ENCODE measurements around the gene REPIN1.
A peak's percentile ranks its signal among the peaks of the same experiment; 100 is the strongest.

Gene REPIN1

DNA sequence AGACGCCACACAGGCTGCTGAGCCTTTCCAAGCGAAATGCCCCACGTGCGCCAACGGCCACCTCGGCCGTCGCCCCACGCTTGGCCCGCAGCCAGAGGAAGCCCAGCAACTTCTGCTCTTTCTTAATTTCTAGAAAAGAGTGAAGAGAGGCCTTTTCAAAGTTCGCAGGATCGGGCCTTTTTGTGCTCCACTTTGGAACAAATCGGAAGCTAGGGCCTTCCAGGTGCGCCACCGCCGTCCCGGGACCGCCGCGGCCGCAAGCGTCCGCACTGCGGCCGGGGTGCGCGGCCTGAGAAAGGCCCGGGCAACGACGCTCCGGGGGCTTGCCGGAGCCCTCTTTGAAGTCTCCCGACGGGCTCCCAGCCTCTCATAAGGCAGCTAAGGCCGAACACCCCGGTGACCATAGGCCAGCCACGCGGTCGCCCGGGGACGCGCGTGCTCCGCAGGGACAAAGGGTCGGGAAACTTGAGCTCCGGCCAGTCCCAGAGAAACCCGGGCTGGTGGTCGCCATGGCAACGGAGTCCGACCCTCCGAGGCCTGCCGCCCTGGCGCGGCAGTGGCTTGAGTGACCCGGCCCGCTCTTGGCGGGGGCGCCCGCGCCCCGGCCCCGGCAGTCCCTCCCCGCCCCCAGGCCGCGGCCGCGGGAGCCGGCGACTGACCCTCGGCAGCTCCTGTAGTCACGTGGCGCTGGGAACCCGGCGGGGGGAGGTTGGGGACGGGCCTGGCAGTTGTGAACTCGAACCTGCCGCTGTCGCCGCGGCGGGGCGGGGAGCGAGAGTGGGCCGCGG, at the start of gene REPIN1:
TSS of gene REPIN1 (plus strand) at position 727 of the 788 bp plus-strand sequence. CDS start 890 bp downstream, outside the sequence.
- DNase-seq (ENCODE audit: low spot score): peak; percentile 85

DNA sequence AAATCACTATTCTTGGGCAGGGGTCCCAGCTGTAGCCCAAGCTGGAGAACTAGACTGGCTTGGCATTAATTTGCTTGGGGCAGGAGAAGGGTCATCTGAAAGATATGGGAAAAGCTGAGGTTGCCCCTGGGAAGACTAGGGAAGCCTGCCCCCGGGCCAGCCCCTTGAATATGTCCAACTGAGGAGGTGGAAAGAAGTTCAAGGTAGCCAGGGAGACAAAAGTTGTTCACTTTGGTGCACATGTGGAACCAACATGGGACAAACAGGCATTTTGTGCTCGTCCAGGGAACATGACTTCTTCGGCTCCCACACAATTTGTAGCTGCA, 46.9 kb upstream of the REPIN1 start:
- DNase-seq (ENCODE audit: low spot score): no peak

DNA sequence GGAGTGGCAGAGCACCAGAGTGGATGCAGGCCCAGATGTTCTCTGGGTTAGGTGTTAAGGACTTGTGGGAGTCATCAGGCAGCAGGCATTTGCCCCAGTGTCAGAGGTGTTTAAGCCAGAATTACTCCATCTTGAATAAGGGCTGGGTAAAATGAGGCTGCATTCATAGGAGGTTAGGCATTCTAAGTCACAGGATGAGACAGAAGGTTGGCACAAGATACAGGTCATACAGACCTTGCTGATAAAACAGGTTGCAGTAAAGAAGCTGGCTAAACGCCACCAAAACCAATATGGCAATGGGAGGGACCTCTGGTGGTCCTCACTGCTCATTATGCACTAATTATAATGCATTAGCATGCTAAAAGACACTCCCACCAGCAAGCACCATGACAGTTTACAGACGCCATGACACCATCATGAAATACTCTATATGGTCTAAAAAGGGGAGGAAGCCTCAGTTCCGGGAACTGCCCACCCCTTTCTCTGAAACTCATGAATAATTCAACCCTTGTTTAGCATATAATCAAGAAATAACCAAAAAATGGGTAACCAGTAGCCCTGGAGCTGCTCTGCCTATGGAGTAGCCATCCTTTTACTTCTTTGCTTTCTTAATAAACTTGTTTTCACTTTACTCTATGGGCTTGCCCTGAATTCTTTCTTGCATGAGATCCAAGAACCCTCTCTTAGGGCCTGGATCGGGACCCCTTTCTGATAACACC, 46.3 kb upstream of the REPIN1 start:
- DNase-seq (ENCODE audit: low spot score): peak; percentile 39

DNA sequence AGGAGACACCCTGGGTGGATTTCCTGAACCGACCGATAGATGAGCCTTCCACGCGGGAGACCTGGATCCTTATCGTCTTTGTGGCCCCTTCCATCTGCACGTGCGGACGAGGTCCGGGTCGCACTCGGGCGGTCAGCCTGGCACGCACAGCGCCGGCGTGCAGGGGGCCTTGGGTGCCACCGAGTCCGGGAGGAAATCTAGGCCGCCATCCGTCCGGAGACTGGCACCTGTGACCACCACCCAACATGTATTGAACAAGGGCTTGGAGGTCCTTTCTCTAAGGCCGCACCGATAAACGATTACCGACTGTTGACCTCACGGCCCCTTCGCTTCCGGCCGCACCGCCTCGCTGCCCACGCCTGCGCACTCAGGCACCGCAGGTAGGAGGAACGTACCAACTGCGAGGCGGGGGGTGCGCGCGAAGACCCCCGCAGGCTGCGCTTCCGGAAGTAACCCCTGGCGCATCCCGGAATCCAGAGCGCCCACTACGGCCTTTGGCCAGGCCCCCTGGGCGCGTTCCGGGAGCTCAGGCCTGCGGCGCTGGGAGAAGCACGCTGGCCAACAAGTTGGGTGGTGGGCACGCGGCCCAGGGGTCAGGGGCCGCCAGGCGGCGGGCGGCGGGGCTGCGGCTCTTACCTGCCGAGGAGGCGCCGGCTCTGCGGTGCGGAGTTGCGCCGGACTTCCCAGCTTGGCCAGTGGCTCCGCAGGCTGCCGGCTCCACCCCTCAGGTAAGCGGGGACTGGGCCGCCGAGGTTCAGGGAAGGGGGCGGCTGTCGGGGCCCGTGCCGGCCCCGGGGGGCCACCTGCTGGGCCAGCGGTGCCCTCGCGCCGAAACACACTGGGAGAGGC, 45.6 kb upstream of the REPIN1 start, which contains the start of the genes ACTR3C and LRRC61:
TSS of gene ACTR3C (minus strand) at position 713 of the 849 bp plus-strand sequence. CDS start 28,249 bp downstream, outside the sequence.
TSS of gene LRRC61 (plus strand) at position 523 of the 849 bp plus-strand sequence. CDS start 13,507 bp downstream, outside the sequence.
- DNase-seq (ENCODE audit: low spot score): peak; percentile 76

DNA sequence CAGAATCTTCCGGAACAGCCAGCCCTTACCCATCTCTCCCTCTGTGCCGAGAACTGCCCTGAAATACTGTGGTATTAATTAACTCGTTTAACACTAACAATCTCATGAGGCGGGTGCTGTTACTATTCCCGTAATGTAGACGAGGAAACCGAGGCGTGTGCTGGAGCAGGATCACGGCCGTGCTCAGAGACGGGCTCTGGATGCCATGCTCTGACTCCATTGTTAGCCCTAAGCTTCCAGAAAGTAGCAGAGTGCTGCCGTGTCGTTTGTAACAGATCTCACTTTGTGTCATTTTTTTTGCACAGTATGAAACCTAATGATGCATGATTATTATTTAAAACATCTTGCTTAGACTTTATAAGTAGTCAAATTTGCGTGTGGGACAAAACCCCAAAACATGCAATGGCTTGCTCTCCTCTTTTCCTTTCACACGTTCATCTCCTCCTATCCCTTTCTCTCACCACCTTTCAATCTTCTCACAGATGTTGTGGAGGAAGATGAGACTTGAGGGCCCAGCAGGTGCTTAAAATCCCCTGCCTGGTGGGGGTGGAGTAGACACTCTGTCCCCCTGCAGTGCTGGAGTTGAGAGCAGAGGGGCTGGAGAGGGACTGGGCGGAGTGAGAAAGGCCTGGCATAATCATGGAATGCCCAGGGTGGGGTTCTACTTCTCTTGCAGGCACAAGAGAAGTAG, 44.8 kb upstream of the REPIN1 start:
- no peak for DNase-seq (ENCODE audit: low spot score)

DNA sequence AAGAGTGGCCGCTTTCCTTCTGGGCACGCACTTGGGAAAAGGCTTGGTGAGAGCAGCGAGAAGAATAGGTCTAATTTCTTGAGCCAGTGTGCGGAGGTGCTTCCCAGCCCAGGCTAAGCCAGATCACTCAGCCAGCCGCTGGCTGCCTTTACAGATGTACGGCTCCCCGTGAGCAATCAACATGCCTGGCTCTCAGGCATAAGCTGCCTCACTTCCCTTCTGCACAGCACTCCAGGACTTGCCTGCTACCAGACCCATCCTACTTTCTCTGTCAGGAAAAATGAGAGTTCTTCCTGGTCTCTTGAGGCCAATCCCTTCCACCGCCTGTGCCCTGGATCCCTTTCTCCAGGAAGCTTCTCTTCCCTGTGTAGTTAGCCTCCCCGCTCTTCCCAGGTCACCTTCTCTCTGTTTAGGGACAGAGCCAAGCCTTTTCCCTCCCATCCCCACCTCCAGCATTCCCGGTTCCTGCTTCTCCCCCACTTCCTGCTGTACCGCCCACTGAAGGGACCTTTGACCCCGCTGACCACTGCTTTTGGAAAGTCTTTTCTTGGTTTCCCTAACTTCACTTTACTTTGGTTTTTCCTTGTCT, 44.2 kb upstream of the REPIN1 start:
- DNase-seq (ENCODE audit: low spot score): peak; percentile 43

DNA sequence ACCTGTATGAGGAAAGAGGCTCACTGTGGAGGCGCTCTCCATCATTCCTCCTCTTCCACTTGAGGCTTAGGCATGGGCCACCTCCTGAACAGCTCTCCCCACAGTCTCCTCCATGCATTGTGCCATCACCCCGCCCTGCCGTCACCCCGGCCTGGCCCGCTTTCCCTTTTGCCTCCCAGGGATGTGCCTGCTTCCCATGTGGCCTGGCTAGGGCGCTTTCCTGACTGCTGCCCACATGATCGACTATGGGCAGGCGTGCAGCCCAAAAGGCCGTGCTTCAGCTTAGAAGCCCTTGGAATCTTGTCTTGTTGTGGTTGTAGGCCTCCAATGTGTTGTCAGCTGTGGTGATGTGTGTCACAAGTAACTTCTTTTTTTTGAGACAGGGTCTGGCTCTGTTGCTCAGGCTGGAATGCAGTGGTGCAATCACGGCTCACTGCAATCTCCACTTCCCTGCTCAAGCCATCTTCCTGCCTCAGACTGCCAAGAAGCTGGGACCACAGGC, 43.5 kb upstream of the REPIN1 start:
- no peak for DNase-seq (ENCODE audit: low spot score)

DNA sequence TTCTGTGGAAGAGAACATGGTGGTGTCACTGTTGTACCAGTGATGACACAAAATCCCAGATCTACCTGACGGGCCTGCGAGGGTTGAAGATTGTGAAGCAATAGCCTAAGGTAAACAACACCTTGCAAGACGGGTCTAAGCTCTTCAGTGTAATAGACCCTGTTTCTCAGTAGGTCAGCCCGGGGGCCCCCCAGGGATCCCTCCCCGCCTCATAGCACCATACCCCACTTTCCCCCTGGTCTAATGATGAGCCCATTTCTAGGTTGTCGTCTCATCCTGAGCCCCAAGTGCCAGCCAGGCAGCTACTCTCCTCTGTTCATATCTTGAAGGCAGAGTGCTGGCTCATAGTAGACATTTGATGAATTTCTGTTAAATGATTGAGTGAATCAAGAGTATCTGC, 42.7 kb upstream of the REPIN1 start:
- DNase-seq (ENCODE audit: low spot score): no peak

DNA sequence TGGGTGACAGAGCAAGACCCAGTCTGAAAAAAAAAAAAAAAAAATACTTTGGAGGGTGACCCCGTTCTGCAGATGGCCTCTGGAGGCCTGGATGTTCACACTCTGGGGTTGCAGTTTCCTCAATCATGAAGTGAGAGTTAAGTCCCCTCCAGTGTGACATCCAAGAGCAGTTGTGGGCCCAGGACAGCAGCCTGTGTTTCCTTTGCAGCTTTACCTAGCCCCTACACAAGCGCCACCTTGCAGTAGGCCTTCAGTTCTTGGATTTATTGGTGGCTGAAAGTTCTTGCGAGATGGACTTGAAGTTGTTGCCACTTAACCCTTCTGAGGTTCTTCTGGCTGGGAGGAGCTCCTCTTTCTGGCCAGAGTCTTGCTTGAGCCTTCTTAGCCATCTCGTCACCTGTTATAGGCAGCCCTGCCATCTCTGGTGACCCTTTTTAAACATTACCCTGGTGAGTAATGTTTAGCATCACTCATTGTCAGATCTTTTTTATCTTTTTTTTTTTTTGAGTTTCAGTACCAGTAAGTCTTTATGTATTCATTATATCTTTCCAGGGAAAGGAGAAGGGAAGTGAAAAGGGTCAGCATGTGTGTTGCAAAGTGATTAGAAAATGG, 41.9 kb upstream of the REPIN1 start:
- DNase-seq (ENCODE audit: low spot score): no peak

DNA sequence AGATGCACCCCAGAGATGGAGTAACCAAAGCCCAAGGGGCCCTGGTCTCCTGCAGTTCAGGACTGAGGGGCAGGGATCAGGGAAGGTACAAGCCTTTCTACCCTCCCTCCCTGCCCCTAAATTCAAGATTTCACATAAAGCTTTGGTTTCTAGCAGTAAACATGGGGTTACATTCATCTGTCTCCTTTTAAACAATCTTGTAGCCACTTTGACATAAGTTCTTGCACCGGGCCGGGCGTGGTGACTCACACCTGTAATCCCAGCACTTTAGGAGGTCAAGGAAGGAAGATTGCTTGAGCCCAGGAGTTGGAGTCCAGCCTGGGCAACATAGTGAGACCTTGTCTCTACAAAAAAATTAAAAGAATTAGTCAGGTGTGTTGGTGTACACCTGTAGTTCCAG, 41.3 kb upstream of the REPIN1 start:
- DNase-seq (ENCODE audit: low spot score): no peak

DNA sequence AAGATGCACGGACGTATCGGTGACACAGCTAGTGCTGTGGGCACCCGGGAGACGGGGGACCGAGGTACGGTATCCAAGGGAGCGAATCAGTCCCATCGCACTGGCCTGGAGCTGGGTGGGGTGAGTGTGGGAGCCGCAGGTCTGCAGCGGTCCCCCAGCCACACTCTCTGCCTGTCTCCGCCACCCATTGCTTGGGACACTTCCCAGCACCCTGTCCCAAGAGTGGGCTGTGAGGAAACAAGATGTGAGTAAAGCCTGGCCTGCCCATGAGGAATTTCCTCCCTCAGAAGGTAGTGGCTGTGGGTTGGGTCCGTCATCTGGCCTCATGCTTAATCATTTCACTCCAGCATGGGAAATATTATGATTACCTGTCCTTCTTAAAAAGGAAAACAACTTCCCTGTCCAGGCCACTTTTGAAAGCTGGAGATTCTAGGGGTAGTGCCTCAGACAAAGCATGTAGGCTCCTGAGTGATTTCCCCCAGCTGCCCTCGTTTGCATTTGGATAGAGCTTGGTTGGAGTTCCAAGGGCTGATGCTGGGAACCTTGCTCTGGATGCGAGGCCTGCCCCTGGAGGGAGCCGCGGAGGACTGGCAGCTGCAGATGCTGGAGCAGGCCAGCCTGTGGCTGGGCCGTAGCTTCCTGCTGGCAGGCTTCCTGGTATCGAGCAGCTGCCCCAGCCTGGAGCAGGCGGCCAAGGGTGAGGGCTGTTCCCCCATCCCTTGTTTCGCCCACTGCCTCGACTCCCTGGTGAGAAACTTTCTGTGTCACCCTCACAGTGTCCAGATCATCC, 39.1 kb upstream of the REPIN1 start:
- DNase-seq (ENCODE audit: low spot score): no peak

DNA sequence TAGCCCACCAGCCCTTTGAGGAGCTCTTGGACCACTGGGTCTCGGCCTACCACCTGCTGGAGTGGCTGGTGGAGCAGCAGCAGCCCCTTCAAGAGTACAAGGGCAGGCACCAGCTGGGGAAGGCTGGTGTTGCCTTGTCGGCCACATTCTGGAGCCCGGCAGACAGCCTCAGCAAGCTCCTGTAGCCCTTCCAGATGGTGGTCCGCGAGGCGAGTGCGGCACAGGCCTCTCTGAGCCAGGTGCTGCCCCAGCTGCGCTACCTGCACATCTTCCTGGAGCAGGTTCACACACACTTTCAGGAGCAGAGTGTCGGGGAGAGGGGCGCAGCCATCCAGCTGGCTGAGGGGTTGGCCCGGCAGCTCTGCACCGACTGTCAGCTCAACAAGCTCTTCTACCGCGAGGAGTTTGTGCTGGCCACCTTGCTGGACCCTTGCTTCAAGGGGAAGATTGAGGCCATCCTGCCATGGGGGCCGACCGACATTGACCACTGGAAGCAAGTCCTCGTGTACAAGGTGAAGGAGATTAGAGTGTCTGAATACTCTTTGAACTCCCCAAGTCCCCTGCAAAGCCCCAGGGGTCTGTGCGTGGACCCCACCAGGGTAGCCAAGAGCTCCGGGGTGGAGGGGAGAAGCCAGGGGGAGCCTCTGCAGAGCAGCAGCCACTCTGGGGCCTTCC, 38.3 kb upstream of the REPIN1 start:
- no peak for DNase-seq (ENCODE audit: low spot score)

DNA sequence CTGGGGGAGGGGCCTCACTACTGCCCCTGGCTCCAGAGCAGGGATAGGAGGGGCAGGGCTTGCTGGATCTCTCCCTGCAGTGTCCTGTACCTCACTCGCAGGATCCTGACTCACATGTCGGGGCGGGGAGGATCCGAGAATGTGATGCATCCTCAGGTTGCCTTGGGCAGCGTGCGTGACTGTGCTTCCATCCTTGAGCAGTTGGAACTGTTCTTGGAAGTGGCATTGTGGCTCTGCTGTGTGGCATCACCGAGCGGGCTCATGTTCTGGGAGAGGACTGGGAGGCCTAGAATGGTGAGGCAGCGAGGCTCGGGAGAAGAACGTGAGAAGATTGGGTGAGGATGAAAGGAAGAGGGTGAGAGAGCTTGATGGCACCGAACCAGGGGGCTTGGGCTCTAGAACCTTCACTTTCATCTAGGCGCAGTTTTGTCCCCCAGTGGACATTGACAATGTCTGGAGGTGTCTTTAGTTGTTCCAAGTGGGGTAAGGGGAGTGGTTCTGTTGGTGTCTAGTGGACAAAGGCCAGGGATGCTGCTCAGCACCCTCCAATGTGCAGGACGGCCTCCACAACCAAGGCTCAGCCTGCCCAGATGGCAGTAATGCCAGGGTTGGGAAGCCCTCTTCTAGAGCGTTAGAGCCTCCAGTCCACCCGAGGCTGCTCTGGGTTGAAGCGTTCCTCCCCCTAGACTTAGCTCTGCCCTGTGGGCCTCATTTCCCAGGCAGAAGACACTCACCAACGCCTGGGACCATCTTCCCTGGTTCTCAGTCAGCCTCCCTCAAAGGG, 35.6 kb upstream of the REPIN1 start:
- DNase-seq (ENCODE audit: low spot score): no peak

DNA sequence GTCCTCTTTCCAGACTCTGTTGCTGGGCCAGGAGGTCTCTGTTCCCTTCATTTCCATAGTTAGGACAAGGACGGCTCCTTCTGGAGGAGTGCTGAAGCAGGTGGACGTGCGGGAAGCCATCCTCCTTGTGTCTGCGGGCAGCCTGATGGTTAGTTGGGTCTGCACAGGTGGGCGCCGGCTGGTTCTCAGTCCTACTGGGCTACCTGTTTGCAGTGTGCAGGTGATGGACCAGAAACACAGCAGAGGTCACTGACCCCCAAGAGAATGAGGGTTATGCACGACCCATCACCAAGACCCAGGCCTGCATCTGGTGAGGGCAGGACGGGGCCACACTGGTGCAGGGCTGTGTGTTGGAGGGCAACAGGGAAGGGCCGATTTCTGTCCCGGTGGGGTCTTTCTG, 35.0 kb upstream of the REPIN1 start:
- no peak for DNase-seq (ENCODE audit: low spot score)

DNA sequence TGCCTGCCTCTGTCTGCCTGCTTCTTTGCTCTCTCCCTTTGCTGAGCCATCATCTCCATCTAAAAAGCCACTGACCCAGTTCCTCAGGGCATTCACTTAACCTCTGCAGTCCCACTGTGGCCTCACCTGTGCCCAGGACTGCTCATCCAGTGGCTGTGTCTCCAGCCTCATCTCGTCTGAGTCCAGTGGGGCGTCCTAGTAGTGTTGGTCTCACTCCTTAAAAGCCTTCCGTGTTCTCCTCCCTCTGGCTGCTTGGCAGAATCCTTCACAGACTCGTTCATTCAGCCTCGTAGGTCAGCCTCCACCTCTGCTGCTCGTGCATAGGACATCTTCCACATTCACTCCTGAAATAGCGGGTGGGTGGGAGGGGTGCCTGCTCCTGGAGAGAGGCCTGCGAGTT, 34.5 kb upstream of the REPIN1 start:
- no peak for DNase-seq (ENCODE audit: low spot score)

DNA sequence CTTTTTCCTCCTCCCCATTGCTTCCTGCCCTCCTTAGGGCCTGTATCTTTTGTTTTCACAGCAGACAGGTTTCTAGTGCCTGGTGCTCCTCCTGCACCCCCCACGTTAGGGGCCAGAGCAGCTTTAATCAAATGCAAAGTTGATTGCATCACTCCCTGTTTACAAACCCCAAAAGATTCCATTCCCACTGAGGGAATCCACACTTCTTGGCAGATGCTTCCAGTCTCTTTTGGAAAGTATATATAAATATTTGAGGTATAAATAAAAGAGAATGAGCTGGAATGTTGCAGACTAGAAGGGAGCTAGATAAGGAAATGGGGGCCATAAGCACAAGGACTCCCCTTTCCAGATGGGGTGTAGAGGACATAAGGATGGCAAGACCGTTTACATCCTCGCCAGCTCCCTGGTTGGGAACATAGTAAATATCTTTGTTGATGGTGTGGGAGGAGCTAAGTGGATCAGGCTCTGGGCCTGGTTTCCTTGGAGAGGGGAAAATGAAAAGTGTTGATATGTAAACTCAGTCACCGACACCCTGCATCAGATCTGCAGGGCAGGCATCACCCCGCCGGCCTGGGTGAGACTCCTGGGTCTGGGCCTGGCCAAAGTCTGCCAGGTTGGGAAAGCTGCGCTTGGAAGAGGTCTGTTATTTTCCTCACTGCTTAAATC, 33.4 kb upstream of the REPIN1 start:
- no peak for DNase-seq (ENCODE audit: low spot score)

DNA sequence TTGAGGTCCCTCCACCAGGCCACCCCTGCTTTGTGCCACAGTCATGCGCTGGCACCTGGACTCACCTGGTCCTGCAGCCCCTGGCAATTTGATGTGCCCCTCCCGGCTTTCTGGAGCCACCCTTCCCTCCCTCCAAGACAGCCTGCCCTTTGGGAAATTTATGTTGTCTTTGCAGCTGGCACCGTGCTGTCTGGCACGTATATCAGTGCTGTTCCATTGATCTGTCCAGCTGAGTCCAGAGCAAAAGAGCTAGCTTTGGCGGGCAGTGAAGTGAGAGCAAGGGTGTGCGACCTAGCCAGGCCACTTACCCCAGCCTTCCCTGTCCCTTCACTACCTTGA, 32.9 kb upstream of the REPIN1 start:
- DNase-seq (ENCODE audit: low spot score): no peak

DNA sequence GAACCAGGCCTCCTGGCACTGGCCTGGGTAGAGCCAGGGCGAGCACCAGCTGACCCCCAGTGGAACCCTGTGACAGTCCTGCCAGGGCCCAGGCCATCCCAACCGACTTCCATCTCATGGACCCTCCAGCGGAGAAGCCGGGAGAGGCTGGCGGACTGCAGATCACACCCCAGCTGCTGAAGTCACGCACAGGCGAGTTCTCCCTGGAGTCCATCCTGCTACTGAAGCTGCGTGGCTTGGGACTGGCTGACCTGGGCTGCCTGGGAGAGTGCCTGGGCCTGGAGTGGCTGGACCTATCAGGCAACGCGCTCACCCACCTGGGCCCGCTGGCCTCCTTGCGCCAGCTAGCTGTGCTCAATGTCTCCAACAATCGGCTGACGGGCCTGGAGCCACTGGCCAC, 31.9 kb upstream of the REPIN1 start:
- no peak for DNase-seq (ENCODE audit: low spot score)
